Measurements from ENCODE around the gene SMYD3.

- TF ChIP-seq CTCF (IDR thresholded peaks at IDR 0.05) = no peak
- no peak for TF ChIP-seq POLR2A (IDR thresholded peaks at IDR 0.05; ENCODE audit: low read depth)
- TF ChIP-seq POLR2AphosphoS5 (IDR thresholded peaks at IDR 0.05) = no peak
- no peak for TF ChIP-seq EP300 (IDR thresholded peaks at IDR 0.05)
These were observed 307.9 kb downstream of the SMYD3 start for GRCh38 chr1:246199086-246199645.
